COLO829 (cell line): ENCODE results near the gene SMYD3.
A peak's percentile ranks its signal among the peaks of the same experiment; 100 is the strongest.

Source experiments
- DNase-seq: peaks from one replicate; pipeline ENCODE4 v3.0.0; 2012; ENCODE audit warnings: low spot score

The SMYD3 gene

DNA sequence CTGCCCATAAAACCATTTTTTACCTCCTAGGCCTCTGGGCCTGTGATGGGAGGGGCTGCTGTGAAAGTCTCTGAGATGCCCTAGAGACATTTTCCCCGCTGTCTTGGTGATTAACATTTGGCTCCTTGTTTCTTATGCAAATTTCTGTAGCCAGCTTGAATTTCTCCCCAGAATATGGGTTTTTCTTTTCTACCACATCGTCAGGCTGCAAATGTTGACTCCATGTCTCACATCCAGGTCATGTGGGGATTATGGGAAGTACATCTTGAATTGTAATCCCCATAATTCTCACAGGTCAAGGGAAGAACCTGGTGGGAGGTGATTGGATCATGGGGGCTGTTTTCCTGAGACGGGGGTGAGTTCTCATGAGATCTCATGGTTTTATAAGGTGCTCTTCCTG lies 603.2 kb downstream of the SMYD3 start:
- DNase-seq, result no peak

DNA sequence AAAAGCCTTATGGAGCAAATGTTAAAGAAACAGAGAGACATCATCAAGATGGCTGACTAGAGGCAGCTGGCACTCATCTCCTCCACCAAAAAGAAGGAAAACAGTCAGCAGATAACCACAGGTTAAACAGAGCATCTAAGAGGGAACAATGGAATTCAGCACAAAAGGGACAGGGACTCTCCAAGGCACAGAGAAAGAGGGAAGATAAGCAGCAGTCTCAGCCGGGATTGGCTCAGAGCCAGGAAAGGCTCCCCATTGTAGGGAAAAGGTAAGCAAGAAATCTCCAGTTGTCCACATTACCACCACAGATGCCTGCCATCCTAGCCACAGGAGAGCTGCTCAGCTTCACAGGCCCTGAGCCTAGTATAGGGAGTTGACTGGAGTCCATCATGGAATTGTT lies 605.5 kb downstream of the SMYD3 start:
- DNase-seq, result no peak

DNA sequence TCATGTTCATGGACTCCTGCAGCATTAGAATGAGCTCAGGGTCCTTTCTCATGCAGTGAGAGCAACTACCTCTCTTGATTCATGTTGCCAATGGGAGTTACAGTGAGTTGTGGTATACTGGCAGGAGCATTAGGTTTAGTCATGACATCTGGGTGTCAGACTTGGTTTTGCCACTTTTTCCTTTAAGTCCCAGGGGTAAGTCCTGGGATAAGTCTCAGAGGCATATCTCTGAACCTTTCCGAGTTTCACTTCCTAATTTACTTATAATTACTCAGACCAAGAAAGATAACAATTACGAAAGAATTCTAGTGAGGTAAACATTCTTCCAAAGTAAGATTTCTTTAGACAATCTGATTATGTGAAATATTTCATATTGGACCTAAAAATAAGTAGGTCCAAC lies 606.0 kb downstream of the SMYD3 start:
- DNase-seq, result no peak

DNA sequence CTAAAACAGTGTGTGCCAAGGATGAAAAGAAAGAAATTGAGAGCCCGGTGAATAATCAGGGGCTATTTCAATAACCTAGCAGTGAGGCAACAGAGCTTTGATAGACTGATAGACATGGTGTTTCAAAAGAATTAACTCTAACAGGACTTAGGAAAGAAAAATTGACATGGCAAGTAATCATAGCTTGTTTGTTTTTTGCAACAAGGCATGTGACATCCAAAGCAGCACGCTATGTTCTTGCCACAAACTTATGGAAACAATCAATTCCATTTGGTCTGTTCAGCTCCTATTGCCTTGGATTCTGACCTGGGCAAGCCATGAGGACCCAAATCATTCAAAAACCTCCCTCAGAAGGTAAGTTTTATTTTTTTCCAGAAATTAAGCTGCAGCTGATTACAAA lies 608.5 kb downstream of the SMYD3 start:
- no peak for DNase-seq

DNA sequence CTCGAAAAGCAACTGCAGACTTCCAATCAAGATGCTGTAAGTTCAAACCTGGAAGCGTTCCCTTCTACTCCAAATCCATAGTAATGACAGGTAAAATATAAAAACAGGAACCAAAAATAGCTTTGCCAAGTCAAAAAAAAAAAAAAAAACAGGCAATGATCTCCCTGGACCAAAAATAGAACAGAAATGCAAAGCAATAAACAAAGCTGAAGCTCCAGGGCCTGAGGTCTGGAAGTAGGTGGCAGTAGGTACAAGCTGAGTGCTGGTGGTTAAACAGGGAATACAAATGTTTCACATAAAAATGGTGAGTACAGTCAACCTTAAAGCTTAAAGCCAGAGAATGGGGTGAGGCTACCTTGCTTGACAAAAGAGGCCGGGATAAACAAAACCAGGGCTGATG lies 610.8 kb downstream of the SMYD3 start:
- no peak for DNase-seq

DNA sequence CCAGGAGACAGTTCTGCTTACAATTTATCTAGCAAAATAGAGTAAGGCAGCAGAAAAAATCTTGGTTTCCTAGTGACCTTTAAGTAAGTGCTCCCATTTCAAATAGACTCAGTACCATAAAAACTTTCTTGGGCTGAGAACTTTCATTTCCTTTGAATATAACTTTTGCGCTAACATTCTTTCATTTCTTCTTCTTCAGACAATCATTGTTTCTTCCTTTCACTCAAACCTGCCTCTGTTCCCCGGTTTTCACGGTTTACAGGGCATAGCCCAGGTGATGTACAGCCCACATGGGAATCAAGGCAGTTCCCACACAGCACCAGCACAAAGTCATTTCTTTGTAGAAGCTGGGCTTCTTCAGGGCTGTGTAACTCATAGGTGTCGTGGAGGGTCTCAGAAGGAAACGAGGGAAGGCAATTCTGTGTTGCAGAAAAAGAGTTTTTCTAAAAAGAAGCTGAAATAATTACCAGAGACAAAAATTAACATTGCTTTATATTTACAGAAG lies 611.6 kb downstream of the SMYD3 start:
- DNase-seq, result no peak

DNA sequence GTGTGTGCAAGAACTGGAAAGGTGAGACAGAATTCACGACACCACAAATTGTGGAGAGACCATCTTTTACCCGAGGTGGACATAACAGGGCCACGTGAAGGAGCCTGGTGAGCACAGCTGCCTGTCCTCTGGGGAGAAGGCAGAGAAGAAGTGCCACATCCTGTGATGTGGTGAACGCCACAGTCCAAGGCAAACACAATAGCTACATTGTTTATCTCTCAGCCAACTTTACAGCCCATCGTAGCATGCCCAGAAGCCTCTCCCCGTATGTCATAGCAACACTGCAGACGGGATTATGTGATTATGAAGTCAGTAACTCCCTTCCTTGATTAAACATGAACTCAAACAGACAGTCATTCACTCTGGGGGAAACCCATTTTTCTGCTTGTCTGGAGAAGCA lies 612.2 kb downstream of the SMYD3 start:
- peak; percentile 84 for DNase-seq

DNA sequence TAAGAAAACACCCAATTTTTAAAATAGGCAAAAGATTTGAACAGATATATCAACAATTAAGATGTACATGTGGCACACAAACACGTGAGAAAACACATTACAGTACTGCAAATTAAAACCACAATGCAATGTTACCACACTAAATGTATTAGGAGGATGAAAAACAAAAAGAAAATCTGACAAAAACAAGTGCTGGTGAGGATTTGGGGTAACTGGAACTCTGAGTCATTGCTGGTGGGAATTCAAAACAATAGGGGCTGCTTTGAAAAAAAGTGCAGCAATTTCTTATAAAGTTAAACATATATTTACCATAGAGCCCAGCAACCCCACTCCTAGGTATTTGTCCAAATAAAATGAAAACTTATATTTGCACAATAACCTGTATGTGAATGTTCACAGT lies 614.1 kb downstream of the SMYD3 start:
- DNase-seq, result no peak

DNA sequence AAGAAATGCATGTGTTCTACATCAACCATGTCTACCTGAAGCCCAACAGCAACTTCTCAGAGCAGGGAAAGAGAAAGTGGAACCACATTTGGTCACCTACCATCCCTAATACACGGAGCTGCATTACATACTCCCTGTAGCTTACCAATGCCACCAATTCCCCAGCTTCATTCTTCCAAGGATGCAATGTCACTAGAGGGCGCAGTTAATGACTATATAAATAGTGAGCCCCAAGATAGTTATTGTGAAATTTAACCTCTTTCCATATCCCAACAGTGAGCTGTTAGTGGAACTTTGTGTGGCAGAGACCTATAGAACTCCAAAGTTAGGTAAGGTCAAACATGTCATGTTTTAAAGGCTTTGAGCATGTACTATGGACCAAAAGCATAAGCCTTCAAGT lies 618.3 kb downstream of the SMYD3 start:
- no peak for DNase-seq

DNA sequence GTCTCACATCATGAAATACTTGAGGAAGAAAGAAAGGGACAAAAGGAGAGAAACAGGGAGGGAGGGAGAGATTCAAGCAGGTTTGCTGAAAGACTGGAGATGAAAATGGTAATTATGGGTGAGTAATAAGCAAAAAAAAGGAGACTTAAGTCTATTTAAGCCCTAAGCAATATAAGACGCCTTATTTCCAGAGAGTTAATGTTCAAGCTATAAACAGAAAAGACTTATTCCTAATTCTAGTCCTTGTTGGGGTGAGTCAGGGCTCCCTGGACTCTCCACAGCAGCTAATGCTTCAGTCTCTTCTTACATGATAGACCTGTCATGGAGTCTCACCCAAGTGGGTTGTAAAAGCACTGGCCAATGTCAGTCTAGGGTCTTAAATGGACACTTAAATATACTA lies 619.2 kb downstream of the SMYD3 start:
- no peak for DNase-seq

DNA sequence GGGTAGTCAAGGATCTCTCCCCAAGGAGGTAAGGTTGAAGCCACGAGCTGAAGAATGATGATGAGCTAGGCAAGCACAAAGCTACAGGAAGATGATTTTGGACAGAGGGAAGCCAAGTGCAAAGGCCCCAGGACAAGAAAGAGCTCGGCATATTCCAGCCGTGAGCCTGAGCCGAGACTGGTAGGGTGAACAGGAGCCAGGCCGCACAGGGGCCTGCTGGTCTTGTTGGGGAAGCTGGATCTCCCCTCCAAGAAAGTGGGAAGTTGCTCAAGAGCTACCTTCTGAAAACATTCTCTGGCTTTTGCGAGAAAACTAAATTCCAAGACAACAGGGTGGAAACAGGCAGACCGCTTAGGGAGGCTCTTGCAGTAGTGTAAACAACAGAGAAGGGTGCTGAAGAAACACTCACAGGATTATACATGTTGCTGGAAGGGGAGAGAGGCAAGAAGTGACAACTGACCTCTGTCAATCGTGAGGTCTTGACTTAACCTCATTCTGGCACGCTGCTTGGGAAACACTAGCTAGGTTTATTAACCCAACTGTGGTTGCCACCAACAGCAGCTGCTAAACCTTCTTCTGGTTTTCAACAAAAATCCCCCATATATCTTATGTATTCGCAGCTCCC lies 625.2 kb downstream of the SMYD3 start:
- DNase-seq, result no peak

DNA sequence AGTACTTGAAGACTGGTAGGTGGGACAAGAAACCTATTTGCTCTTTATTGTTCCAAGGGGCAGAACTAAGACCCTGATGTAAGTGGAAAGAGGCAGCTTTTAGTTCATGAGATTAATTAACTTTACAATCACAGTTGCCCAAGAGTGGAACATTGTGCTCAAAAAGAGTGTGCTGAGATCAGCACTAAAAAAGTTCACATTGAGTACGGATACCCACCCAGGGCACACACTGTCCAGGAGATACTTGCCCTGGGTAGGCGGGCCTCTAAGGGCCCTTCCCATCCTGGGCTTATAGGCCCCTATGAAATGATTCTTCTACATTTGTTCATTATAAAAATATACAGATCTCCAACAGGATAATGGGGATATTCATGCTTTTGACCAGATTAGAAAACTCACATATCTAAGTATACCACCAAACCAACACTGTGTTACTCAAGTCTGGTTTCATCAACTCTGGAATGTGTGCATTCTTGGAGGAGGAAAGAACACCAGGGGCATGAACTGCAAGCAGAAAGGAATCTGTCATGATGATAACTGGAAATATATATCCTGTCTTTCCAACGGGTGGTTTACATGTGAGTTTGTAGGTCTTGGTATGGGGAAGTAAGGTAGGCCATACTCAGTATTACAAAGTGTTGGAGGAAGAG lies 626.2 kb downstream of the SMYD3 start:
- DNase-seq, result no peak

DNA sequence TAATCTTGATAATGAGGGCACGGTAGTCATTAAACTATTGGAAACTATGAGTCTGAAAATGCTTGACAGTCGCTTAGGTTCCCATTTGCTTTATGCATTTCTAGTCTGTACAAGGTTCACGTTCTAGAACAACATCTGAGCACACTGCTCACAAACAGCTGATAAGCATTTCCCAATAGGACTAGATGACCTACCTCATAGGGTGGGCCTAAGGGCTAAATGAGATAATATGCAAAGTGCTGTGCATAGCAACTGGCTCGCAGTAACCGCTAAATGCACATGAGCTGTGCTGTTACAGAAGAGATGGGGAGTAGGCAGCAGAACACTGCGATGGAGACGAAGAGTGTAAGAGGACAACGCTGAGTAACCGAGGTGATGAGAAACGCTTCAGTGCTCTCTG lies 628.0 kb downstream of the SMYD3 start:
- no peak for DNase-seq

DNA sequence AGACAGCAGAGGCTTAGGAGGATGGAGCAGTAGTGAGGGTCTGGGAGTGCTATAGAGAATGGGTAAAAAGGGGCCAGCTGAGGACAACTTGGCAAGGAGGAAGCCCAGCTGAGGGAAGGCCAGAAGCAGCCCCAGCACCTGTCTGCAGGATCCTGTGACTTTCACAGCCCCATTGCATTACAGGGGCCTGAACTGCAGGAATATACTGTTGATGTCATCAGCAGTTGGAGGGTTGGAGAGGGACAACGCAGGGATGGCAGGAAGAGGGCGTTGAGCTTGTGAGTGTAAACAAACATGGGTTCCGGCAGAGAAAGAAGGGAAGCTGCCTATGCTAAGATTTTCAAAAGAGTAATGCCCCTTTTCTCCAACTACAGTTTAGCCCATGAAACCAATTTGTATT lies 628.5 kb downstream of the SMYD3 start:
- no peak for DNase-seq

DNA sequence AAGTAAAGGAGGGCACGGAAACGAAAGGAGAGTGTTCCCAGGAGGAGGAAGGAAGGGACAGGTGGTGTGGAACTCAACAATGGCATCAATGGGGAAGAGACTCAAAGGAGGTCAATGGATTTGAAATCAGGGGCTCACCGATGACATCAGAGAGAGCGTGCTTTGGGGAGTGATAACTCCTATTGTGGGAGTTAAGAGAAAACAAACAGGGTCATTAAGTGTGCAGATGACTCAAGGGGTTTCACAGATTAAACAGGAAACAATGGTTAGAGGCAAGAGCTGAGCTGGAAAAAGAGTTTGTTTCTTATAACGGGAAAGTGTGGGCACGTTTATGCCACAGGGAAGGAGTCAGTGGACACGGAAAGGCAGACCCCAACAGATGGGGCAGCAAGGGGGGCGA lies 629.1 kb downstream of the SMYD3 start:
- no peak for DNase-seq

DNA sequence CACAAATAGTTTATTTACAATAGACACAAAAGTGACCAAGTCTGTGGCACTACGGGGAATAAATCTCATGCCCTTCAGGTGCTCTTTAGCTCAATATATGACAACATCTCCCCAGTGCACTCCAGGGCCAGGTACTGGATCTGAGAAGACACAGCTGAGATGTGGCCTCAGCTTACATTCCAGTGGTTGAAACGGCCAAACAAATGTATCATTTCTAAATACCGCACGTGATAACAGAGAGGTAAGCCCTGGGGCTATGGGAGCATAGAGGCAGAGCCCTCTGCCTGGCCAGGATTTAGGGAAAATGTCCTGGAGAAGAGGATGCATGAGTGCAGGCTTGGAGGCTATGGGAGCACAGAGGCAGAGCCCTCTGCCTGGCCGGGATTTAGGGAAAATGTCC lies 630.5 kb downstream of the SMYD3 start:
- DNase-seq, result no peak

DNA sequence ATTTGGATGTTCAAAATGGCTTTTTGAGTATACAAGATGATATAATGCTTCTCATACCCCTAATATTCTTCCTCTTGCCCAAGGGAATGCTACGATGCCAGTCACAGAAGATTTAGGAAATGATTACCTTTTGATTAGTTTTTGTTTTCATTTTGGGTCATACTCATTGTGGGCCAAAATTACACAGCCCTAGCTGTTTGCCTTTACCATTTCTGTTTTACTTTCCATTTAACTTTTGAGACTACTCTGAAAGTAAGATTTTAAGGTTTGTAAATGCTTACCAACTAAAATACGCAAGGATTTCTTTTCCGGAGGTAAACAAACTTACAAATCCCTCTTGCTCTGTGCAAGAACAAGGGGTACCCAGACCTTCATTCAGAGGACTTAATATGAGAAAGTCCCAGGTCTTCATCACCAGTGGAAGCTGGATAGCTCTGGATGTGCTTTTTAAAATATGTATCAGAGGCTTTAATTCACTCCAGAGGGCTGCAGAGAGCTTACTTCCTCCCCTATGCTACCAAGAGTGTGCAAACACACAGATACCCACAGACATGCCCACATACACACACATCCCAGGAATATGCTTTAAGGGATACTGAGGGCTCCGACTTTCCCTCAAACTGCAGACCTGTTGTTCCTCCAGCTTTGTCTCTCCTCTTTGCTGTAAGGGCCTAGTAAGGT lies 631.4 kb downstream of the SMYD3 start:
- no peak for DNase-seq

DNA sequence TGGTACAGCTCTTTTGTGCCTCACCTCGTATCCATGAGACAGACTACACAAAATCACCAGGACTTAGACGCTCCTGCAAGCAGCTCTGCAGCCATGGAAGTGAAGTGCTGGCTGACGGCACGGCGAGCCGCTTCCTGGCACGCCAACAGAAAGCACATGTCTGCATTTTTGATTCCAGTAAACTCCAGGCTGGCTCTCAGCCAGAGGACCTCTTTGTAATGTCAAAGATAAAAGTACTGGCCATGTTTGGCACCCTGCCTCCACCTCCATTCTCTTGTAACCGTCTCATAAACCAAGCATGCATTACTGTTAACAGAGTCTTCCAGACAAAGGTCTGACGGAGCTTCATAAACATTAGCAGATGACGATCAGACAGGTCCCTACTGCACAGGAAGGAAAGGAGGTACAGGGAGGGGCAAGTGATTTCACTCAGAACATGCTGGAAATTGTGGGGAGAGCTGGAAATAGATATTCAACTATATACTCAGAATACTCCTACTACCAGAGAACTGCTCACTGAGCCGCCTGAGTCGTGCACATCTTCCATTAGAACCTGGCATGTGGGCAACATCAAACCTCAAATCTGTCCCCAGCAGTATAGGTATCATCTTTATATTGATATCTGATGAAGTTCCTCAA lies 632.0 kb downstream of the SMYD3 start:
- peak; percentile 59 for DNase-seq

DNA sequence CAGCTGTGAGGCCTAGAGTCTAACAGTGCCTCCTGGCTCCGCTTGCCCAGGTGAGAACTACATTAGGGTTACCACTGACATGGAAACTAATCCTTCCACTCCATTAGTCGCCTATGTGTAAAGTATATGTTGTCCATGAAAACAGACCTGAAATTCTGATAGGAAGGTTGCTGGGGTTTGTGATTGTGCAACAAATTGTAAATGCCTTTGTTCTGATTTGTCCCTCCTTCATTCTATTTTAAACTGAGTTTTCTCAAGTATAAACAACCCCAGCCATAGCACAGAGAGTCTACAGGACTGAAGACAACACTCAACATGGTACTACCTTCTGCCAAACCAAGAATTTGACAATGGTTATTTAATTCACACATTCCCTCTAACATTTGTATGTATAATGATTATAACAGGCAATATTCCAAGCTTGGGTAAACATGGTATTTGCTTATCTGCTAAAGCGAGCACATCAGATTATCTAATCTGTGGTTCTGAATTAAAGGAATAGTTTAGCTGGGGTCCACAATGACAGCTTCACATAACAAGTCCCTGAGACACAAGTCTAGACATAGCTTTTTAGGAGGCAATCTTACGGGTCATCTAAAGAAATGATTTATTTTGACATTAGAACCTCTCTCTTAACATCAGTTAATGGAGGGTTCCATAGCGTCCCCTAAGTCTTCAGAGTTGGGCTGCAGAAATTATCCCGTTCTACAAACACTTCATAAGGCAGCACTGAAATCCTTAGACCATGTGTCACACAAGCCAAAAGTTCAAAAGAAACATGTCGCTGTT lies 633.0 kb downstream of the SMYD3 start:
- DNase-seq, result no peak

DNA sequence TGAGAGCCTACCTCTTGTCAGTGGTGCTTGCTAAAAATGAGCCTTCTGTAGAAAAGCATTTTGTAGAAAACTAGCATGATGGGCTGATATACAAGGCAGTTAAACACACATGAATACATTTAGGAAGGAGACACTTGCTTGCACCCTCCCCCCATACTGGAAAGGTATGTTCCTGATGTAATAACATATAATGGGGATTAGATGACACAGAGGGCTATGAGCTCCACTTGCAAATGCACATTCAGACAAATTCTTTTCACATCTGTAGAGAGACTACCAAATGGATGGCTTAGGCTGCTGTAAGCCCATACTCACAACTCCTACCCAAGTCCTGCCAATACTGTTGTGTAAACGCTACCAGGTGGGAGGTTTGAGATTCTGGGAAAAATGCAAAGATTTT lies 634.0 kb downstream of the SMYD3 start:
- no peak for DNase-seq

DNA sequence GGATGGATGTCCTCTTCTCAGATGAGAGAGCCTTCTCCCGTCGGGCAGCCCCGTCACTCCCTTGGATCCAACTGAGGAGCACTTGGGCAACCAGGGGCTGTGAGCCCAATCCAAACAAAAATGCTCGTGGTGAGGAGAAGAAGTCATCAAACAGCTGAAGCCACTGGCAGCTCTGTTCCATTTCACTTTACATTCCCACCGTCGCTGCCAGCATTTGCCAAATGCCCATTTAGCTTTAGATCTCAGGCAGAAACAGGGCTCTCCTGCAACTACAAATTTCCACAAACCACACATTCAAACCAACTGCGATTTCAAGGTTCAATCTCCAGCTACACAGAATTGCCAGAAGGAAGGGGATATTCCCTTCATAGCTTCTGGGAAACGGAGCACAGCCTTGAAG lies 634.6 kb downstream of the SMYD3 start:
- no peak for DNase-seq

DNA sequence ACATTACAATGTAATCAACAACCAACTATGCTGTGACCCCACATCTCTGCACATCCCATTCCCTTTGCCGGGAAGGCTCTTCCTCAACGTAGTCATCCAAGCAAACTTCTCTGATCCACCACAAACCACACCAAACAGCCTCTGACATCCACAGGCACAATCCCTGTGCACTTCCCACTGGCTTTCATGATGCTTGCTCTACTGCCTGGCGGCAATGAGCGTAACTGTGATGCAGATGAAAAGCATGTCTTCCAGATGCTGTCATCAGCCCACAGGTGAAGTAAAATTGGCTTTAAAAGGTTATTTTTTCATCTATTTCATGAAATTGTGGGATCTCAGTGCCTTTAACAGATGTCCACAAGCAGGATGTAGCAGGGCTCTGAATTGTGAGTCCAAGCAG lies 635.2 kb downstream of the SMYD3 start:
- no peak for DNase-seq
